HL-60/S4 treated with retinoic acid at 250 ng/mL for 4 days and 3 days (cell line): ENCODE results near the gene OR2H1.

Experiments
- in situ Hi-C: fragments of 300-500 bp; cut with MboI; formaldehyde crosslinking; loops from 2 replicates; pipeline ENCODE4 v1.7.0; 2022; ENCODE audit warnings: low sequenced_read_pairs

Gene OR2H1

GRCh38 chr6:29483186-29483585 lies 26.2 kb downstream of the OR2H1 start:
- in situ Hi-C loops: no loop called here

- in situ Hi-C loops: no loop called here
Observed at GRCh38 chr6:29483735-29484134, 26.8 kb downstream of the OR2H1 start.

- in situ Hi-C loops: no loop called here
Observed at GRCh38 chr6:29486577-29486976, 29.6 kb downstream of the OR2H1 start.

GRCh38 chr6:29487131-29487530 lies 30.2 kb downstream of the OR2H1 start:
- in situ Hi-C loops: no loop called here

- in situ Hi-C loops: no loop called here
Observed at GRCh38 chr6:29487660-29488059, 30.7 kb downstream of the OR2H1 start, which contains the start of gene MAS1L. MAS1L (minus strand) TSS chr6:29487956; CDS start chr6:29487902, 54 bp downstream.

GRCh38 chr6:29488874-29489273 lies 31.9 kb downstream of the OR2H1 start:
- in situ Hi-C loops: no loop called here

- in situ Hi-C loops: no loop called here
Observed at GRCh38 chr6:29489286-29489685, 32.3 kb downstream of the OR2H1 start.

GRCh38 chr6:29490055-29490454 lies 33.1 kb downstream of the OR2H1 start:
- in situ Hi-C loops: no loop called here

GRCh38 chr6:29490552-29490951 lies 33.6 kb downstream of the OR2H1 start:
- in situ Hi-C loops: no loop called here

- in situ Hi-C loops: no loop called here
Observed at GRCh38 chr6:29491574-29491973, 34.6 kb downstream of the OR2H1 start.

GRCh38 chr6:29493261-29493660 lies 36.3 kb downstream of the OR2H1 start:
- in situ Hi-C loops: no loop called here

GRCh38 chr6:29494131-29494530 lies 37.2 kb downstream of the OR2H1 start:
- in situ Hi-C loops: no loop called here

GRCh38 chr6:29495571-29495970 lies 38.6 kb downstream of the OR2H1 start:
- in situ Hi-C loops: no loop called here

- in situ Hi-C loops: no loop called here
Observed at GRCh38 chr6:29496961-29497360, 40.0 kb downstream of the OR2H1 start.

- in situ Hi-C loops: no loop called here
Observed at GRCh38 chr6:29499704-29500103, 42.7 kb downstream of the OR2H1 start.

GRCh38 chr6:29500594-29500993 lies 43.6 kb downstream of the OR2H1 start:
- in situ Hi-C loops: no loop called here

GRCh38 chr6:29501106-29501505 lies 44.2 kb downstream of the OR2H1 start:
- in situ Hi-C loops: no loop called here

GRCh38 chr6:29502181-29502580 lies 45.2 kb downstream of the OR2H1 start:
- in situ Hi-C loops: no loop called here

- in situ Hi-C loops: no loop called here
Observed at GRCh38 chr6:29502597-29502996, 45.6 kb downstream of the OR2H1 start.

- in situ Hi-C loops: no loop called here
Observed at GRCh38 chr6:29504961-29505360, 48.0 kb downstream of the OR2H1 start.

- in situ Hi-C loops: no loop called here
Observed at GRCh38 chr6:29505808-29506207, 48.9 kb downstream of the OR2H1 start.

- in situ Hi-C loops: no loop called here
Observed at GRCh38 chr6:29506446-29507067, 49.6 kb downstream of the OR2H1 start.

GRCh38 chr6:29507319-29507718 lies 50.4 kb downstream of the OR2H1 start:
- in situ Hi-C loops: no loop called here
